HG02852 (cell line): ENCODE measurements around the gene PCDHGA1.

ENCODE experiments used
- ATAC-seq: cut with Tn5 transposase; IDR thresholded peaks from one replicate; pipeline ENCODE4 v1.9.1; 2021; ENCODE audit warnings: mild to moderate bottlenecking, moderate library complexity; ENCODE audit not compliant: unreplicated experiment

The PCDHGA1 gene

DNA sequence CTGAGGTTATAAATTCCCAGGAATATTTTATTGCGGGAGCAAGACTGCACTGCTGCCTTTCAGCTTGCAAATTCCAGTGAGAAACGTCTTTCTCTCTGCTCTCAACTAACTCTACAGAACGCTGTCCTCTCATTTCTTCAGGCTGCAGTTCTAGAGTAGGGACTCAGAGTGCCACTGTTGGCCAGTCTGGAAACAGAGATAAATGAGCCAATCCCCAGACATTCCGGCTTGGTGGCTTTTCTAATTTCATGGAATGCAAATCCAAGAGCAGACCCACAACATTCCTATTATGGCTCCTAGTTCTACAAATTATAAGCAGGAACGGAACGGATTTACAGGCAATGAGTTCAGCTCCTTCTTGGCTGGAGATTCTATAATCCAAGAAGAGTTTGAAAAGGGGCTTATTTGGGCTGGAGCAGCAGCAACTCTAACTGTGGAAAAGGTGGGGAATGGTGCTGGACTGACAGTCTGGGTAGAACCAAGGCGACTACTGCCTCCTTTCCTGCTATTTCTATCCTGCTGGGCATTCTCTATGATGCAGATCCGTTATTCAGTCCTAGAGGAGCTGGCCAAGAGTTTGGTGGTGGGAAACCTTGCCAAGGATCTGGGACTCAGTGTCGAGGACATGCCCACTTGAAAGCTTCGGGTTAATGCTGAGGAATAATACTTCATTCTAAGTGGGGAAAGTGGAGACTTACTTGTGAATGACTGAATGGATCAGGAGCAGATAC is 109.3 kb downstream of the PCDHGA1 start:
- ATAC-seq = no peak

DNA sequence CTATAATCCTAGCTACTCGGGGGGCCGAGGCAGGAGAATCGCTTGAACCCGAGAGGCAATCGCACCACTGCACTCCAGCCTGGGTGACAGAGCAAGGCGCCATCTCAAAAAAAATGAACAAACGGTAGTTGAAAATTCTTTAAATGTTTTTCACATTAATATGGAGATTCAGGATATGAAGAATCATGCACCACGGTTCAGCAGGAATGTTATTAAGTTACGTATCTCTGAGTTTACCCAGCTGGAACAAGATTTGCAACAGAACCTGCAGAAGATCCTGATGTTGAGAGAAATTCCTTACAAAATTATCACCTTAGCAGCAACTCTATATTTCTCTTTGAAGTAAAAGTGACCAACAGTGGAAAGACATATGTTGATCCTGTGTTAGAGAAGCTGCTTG is 110.0 kb downstream of the PCDHGA1 start:
- ATAC-seq = no peak

DNA sequence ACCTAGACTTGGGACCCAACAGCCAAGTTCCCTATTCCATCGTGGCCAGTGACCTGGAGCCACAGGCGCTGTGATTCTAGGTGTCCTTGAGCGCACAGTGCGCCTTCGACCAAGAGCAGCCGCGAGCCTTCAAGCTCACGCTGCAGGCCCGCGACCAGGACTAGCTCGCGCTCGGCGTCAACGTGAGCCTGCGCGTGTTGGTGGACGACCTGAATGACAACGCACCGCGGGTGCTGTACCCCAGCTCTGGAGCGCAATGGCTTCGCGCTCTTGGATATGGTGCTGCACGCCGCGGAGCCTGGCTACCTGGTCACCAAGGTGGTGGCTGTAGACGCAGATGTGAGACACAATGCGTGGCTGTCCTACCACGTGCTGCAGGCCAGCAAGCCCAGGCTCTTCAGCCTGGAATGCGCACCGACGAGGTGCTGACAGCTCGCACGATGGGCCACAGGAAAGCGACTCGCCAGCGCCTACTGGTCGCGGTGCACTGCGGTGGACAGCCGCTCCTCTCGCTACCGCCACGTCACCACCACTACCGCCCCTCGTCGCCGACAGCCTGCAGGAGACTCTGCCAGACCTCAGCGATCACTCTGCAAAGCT is 111.4 kb downstream of the PCDHGA1 start:
- no peak for ATAC-seq

DNA sequence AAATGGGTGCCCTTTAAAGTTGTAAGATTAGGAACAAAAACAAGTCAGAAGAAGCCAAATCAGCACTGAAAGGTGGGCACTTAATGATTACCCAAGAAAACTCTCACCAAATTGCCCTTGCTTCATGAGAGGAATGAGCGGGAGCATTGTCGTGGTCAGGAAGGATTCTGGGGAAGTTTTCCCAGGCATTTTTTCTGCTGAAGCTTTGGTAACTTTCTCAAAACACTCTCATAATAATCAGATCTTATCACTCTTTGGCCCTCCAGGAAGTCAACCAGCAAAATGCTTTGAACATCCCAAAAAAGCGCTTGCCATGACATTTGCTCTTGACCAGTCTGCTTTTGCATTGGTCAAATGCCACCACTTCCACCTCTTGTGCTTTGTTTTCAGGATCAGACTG is 135.0 kb downstream of the PCDHGA1 start:
- ATAC-seq = no peak

DNA sequence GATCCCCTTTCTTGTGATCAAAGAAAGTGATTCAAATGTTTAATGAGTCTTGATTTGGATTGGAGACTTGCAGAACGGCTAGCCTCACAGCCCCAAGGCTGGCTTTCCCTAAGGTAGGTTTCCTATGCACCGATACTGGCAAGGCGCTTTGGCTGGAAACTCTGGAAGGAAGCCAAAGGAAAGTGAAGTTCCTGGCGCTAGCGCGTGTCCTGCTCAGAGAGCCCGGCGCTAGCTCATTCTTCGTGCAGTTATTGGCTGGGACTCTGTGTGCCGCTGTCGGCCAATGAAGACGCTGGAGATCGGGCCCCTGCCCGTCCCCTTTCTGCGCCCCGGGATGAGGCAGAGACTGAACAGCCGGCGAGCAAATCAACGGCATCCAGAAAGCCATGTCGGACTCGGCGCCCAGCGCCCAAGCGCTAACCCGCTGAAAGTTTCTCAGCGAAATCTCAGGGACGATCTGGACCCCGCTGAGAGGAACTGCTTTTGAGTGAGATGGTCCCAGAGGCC is 145.4 kb downstream of the PCDHGA1 start, which contains the start of gene PCDHGC3:
Gene PCDHGC3 (plus strand): TSS at position 342 of the 507 bp plus-strand sequence. CDS start 151 bp downstream, at position 493.
- peak; percentile 97 for ATAC-seq

DNA sequence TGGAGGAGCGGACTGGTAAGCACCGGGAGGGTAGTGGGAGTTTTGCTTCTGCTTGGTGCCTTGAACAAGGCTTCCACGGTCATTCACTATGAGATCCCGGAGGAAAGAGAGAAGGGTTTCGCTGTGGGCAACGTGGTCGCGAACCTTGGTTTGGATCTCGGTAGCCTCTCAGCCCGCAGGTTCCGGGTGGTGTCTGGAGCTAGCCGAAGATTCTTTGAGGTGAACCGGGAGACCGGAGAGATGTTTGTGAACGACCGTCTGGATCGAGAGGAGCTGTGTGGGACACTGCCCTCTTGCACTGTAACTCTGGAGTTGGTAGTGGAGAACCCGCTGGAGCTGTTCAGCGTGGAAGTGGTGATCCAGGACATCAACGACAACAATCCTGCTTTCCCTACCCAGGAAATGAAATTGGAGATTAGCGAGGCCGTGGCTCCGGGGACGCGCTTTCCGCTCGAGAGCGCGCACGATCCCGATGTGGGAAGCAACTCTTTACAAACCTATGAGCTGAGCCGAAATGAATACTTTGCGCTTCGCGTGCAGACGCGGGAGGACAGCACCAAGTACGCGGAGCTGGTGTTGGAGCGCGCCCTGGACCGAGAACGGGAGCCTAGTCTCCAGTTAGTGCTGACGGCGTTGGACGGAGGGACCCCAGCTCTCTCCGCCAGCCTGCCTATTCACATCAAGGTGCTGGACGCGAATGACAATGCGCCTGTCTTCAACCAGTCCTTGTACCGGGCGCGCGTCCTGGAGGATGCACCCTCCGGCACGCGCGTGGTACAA is 146.0 kb downstream of the PCDHGA1 start:
- ATAC-seq = peak; percentile 26

DNA sequence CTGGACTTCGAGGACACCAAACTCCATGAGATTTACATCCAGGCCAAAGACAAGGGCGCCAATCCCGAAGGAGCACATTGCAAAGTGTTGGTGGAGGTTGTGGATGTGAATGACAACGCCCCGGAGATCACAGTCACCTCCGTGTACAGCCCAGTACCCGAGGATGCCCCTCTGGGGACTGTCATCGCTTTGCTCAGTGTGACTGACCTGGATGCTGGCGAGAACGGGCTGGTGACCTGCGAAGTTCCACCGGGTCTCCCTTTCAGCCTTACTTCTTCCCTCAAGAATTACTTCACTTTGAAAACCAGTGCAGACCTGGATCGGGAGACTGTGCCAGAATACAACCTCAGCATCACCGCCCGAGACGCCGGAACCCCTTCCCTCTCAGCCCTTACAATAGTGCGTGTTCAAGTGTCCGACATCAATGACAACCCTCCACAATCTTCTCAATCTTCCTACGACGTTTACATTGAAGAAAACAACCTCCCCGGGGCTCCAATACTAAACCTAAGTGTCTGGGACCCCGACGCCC is 146.8 kb downstream of the PCDHGA1 start:
- ATAC-seq = no peak

DNA sequence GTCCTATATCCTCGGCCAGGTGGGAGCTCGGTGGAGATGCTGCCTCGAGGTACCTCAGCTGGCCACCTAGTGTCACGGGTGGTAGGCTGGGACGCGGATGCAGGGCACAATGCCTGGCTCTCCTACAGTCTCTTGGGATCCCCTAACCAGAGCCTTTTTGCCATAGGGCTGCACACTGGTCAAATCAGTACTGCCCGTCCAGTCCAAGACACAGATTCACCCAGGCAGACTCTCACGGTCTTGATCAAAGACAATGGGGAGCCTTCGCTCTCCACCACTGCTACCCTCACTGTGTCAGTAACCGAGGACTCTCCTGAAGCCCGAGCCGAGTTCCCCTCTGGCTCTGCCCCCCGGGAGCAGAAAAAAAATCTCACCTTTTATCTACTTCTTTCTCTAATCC is 147.5 kb downstream of the PCDHGA1 start:
- ATAC-seq = no peak

DNA sequence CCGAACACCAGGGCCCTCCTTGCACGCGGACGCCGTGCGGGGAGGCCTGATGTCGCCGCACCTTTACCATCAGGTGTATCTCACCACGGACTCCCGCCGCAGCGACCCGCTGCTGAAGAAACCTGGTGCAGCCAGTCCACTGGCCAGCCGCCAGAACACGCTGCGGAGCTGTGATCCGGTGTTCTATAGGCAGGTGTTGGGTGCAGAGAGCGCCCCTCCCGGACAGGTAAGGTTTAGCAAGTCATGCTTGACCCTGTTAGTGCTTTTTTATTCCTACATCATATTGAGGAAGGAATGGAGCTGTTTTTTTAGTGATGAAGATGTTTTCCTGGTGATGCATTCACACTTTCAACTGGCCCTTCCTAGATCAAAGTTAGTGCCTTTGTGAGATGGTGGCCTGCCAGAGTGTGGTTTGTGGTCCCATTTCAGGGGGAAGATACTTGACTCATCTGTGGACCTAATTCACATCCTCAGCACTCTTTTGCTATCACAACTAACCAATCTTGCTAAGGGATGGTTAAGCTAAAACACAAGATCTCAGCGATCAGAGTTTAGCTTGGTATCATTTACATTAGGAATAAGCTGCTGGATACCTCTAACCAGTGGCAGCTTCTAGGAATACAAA is 148.1 kb downstream of the PCDHGA1 start:
- no peak for ATAC-seq

DNA sequence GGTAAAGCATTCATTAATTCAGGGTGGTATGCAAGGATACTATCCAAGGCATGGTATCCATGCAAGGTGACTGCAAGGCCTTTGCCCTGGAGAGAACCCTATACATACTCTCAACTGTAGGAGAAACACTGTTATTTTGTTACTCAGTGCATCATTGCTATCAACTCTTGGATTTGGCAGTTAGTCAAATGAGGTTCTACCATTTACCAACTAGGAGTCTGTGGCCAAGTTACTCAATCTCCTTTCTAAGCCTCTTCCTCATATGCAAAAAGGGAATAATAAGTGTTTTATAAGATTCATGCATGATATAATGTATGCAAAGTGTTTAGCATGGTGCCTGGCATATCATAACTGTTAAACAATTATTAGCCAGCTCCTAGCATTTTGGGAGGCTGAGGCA is 149.5 kb downstream of the PCDHGA1 start:
- ATAC-seq = no peak

DNA sequence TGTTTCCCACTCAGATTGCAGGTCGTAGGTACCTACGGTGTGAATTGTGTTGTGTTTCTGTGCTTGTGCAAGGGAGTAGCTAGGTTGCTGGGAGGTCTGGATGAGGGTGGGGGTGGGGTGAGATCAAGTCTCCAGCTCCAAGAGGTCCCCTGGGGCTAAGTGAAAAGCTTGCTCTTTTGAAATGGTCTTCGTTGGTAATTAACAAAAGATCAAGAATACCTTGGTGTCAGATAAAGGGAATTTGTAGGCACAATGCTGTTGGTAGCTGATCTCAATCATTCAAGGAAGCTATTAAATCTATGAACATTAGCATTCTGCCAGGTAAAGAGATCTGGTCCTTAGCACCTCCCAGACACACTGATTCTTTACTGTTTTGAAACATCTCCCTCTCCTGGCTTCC is 153.6 kb downstream of the PCDHGA1 start:
- no peak for ATAC-seq

DNA sequence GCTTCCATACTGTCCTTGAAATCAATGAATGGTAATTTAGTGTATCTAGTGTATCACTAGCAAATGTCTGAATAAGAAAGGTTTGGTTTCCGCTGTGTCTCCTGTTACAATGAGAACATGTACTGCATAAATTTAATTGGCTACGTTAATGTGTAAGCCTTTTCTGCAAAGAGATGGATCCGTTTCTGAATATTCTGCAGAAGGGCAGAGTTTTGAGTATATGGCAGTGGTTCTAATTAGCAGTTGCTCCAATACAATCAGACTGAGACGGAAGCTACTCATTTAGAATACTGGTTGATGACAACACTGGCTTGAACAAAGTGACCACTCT is 154.0 kb downstream of the PCDHGA1 start:
- ATAC-seq = no peak

DNA sequence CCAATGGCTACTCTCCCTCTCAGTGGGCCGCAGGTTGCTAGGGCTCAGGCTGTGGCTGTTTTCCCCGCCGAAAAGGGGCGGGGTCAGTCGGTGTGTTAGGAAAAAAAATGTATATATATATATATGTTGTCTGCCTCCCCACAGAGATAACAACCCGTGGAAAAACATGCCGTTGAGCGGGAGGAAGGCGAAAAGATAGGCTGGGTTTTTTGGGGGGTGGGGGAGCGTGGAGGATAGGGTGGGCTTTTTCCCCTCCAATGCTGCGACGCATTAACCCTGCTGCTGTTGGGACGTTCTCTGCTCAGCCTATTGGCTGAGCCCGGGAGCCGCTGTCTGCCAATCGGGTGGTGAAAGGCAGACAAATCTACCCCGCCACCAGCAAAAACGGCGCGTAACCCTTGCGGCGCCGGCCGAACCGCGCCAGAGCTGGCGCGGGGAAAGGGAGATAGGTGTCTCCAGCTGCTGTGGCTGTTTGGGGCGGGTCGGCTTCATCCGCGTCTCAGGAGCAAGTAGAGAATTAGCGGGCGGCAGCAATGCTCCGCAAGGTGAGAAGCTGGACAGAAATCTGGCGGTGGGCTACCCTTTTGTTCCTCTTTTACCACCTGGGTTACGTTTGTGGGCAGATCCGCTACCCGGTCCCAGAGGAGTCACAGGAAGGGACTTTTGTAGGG is 154.5 kb downstream of the PCDHGA1 start, which contains the start of gene PCDHGC4:
Gene PCDHGC4 (plus strand): TSS at position 390 of the 671 bp plus-strand sequence. CDS start 144 bp downstream, at position 534.
- ATAC-seq = no peak

DNA sequence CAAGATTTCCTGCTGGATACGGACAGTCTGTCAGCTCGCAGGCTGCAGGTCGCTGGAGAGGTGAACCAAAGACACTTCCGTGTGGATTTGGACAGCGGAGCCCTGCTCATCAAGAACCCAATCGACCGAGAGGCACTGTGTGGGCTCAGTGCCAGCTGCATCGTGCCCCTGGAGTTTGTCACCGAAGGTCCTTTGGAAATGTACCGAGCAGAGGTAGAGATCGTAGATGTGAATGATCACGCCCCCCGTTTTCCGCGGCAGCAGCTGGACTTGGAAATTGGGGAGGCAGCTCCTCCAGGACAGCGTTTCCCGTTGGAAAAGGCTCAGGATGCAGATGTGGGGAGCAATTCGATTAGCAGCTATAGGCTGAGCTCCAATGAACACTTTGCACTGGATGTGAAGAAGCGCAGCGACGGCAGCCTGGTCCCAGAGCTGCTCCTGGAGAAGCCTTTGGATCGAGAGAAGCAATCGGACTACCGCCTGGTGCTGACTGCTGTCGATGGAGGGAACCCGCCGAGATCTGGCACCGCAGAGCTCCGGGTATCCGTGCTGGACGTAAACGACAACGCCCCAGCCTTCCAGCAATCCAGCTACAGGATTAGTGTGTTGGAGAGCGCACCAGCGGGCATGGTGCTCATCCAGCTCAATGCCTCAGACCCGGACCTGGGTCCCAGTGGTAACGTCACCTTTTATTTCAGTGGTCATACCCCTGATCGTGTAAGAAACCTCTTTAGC is 155.2 kb downstream of the PCDHGA1 start:
- ATAC-seq = no peak

DNA sequence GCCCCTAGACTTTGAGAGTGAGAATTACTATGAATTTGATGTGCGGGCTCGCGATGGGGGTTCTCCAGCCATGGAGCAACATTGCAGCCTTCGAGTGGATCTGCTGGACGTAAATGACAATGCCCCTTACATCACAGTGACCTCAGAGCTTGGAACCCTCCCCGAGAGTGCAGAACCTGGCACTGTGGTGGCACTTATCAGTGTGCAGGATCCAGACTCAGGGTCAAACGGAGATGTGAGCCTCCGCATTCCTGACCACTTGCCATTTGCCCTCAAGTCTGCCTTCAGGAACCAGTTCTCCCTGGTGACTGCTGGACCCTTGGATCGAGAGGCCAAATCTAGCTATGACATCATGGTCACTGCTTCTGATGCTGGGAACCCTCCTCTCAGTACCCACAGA is 155.8 kb downstream of the PCDHGA1 start:
- ATAC-seq = no peak

DNA sequence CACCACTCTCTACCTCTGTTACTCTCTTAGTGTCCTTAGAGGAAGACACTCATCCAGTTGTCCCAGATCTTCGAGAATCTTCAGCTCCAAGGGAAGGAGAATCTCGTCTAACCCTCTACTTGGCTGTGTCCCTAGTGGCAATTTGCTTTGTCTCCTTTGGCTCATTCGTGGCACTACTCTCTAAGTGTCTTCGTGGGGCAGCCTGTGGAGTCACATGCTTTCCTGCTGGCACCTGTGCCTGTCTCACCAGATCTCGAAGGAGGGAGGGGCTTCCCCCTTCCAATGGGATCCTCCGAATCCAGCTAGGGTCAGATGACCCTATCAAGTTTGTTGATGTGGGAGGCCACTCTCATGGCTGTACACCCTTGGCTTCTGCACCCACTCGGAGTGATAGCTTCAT is 156.8 kb downstream of the PCDHGA1 start:
- no peak for ATAC-seq

DNA sequence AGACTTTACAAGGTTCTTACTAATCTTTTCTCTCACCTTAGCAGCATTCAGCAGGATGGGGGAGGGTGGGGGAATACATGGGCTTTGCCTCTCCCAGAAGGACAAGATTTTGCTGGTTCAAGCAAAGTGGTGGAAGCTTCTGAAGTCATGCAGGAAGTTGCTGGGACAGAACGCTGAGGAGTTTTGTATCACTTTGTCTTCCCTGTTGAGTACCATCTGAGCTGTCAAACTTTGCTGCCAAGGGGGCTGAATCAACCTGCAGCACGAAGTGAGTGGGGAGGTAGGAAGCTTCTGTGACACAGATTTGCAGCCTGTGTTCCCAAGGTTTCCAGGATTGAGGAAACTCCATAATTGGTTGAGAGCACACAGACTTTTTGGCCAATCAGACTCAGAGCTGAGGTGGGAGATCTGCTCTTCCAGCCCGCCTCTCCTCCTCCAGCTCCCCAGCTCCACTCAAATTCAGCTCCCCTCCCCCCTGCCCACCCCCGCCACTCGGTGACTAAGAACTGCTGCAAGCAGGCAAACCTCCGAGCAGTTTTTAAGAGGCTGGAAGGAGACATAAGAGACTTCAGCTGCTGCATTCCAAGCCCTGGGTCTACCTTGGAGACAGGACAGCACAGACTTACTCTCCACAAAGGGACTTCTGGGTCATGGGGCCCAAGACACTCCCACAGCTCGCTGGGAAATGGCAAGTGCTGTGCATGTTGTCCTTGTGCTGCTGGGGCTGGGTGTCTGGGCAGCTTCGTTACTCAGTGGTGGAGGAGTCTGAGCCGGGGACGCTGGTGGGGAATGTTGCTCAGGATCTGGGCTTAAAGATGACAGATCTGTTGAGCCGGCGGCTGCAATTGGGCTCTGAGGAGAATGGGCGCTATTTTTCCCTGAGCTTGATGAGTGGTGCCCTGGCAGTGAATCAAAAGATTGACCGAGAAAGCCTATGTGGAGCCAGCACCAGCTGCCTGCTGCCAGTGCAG is 158.6 kb downstream of the PCDHGA1 start, which contains the start of gene PCDHGC5:
Gene PCDHGC5 (plus strand): TSS at position 491 of the 971 bp plus-strand sequence. CDS start 160 bp downstream, at position 651.
- no peak for ATAC-seq

DNA sequence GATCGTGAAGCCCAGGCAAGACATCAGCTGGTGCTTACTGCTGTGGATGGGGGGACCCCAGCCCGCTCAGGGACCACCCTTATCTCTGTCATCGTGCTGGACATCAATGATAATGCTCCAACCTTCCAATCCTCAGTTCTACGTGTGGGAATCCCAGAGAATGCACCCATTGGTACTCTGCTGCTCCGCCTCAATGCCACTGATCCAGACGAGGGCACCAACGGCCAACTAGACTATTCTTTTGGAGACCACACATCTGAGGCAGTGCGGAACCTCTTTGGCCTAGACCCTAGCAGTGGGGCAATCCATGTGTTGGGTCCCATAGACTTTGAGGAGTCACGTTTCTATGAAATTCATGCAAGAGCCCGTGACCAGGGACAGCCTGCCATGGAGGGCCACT is 159.5 kb downstream of the PCDHGA1 start:
- ATAC-seq = no peak
